Stimulated activated CD4-positive, alpha-beta T cell treated with anti-CD3 and anti-CD28 coated beads, Interleukin-12 subunit alpha, Interleukin-12 subunit beta, amount 100 ng/mL, for 24 hours (primary cell): ENCODE measurements around the gene RRAD.
"Not testable (repeated sequence)": the region's sequence is repeated elsewhere in the genome, so short reads cannot be mapped to it uniquely, and the experiment has no call there.

Experiments
- DNase-seq, 2 experiments: peaks; one replicate each; pipeline ENCODE4 v3.0.0-alpha.2; 2020; ENCODE audit warnings: low read depth in 2 of 2

Gene RRAD, protein sequence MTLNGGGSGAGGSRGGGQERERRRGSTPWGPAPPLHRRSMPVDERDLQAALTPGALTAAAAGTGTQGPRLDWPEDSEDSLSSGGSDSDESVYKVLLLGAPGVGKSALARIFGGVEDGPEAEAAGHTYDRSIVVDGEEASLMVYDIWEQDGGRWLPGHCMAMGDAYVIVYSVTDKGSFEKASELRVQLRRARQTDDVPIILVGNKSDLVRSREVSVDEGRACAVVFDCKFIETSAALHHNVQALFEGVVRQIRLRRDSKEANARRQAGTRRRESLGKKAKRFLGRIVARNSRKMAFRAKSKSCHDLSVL

DNA sequence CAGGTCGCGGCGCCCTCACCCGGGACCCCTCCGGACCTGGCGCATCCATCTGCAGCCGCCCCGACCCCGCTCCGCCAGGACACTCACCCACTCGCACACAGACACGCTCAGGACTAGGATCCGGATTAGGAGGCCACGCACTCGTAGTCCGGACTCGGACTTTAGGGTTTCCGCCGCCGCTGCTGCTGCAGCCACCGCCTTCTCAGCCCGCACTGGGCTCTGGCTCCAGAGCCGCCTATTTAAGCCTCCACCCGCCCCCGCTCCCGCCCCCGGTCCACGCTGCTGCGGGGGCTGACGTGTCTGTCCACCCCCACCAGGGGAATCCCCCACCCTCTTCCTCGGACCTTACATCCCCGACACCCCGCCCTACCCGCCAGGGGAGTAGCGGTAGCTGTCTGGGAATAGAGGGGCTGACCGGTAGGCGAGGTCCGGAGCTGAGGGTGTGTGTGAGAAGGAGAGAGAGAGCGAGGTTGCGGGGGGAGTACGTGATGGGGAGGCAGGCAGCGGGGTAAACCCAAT, at the start of gene RRAD:
TSS of gene RRAD (minus strand) at position 214 of the 519 bp plus-strand sequence. CDS start 356 bp downstream, outside the sequence.
- no peak for DNase-seq

DNA sequence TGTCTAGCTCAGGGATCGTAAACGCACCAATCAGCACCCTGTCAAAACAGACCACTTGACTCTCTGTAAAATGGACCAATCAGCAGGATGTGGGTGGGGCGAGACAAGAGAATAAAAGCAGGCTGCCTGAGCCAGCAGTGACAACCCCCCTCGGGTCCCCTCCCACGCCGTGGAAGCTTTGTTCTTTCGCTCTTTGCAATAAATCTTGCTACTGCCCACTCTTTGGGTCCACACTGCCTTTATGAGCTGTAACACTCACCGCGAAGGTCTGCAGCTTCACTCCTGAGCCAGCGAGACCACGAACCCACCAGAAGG, 49.6 kb upstream of the RRAD start:
- peak; percentile 14 to 33 for DNase-seq

DNA sequence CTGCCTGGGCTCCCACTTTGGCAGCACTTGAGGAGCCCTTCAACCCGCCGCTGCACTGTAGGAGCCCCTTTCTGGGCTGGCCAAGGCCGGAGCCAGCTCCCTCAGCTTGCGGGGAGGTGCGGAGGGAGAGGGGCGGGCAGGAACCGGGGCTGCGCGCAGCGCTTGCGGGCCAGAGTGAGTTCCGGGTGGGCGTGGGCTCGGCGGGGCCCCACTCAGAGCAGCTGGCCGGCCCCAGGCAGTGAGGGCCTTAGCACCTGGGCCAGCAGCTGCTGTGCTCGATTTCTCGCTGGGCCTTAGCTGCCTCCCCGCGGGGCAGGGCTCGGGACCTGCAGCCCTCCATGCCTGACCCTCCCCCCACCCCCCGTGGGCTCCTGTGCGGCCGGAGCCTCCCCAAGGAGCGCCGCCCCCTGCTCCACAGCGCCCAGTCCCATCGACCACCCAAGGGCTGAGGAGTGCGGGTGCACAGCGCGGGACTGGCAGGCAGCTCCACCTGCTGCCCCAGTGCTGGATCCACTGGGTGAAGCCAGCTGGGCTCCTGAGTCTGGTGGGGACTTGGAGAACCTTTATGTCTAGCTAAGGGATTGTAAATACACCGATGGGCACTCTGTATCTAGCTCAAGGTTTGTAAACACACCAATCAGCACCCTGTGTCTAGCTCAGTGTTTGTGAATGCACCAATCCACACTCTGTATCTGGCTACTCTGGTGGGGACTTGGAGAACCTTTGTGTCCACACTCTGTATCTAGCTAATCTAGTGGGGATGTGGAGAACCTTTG, 49.0 kb upstream of the RRAD start:
- DNase-seq, result not testable (repeated sequence)

DNA sequence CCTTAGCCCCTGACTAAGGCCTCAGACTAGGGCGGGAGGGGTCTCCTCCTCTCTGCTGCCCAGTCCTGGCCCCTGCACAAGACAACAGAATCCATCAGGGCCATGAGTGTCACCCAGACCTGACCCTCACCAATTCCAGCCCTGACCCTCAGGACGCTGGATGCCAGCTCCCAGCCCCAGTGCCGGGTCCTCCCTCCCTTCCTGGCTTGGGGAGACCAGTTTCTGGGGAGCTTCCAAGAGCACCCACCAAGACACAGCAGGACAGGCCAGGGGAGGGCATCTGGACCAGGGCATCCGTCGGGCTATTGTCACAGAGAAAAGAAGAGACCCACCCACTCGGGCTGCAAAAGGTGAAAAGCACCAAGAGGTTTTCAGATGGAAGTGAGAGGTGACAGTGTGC, 48.4 kb upstream of the RRAD start:
- DNase-seq, result no peak

DNA sequence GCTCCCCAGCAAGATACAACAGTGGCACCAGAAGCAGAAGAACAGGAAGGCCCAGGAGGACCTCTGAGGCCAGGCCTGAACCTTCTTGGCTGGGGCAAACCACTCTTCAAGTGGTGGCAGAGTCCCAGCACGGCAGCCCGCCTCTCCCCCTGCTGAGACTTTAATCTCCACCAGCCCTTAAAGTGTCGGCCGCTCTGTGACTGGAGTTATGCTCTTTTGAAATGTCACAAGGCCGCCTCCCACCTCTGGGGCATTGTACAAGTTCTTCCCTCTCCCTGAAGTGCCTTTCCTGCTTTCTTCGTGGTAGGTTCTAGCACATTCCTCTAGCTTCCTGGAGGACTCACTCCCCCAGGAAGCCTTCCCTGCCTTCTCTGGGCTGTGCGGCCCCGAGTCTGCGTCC, 47.6 kb upstream of the RRAD start:
- no peak for DNase-seq

DNA sequence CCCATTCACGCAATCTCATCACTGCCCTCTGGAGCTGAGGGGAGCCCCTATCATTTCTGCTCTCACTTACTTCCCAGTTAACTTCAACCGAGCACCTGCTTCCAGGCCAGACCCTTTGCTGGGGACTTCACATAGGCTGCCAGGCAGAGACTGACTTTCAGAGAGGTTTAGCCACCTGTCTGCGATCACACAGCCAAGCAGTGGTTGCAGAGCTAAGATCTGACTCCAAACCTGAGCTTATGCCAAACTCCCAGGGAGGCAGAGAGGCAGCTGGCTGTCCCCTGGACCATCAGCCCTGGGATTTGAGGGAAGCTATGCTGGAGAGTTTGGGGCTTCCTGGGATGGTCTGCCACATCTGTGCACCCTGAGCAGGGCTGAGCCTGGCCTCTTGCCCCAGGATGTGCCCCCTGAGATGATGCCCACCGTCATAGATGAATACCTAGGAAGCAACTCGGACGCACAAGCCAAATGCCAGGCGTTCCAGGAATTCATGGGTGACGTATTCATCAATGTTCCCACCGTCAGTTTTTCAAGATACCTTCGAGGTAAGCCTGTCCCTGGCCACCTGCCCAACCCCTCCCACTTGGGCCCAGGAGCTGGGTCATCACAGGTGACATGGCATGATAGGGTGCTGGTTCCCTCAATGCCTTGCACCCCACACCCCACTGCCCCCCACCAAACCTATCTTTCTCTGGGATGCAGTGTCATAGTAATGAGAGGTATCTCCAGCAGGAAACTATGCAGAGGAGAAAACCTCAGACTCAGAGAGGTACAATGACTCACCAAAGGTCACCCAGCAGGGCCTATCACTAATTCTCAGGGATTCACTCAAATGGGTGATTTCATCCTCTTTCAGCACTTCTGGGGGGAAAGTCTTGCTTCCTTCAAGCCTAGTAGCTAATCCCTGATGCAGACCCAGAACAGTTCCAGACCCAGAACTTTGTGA, 45.7 kb upstream of the RRAD start:
- no peak for DNase-seq

DNA sequence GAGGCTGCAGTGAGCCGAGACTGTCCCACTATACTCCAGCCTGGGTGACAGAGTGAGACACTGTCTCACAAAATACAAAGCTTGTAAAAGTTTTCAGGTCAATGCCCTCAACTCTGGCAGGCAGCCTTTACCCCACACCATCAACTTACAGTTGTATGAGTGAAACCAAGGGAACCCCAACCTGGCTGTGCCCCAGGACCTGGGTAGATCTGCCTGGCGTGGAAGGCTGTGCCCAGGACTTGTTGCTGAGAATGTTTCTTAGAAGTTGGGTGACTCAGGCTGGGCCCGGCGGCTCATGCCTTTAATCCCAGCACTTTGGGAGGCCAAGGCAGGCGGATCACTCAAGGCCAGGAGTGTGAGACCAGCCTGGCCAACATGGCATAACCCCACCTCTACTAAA, 43.5 kb upstream of the RRAD start:
- DNase-seq, result no peak

DNA sequence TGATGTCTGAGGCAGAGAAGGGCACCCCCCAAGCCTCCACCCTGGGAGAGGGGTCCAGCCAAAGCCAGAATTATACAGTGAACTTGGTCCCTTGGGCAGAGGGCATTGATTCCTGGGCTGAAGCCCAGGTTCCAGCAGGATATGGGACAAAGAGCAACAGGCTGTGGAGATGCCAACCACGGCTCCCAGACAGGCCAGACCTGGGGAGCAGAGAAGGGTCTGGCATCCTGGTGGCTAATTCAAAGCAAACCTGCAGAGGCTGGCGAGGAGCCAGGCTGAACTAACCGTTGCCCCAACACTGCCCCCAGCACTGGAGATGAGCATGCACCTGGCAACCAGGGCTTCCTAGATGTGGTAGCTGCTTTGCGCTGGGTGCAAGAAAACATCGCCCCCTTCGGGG, 38.7 kb upstream of the RRAD start:
- DNase-seq, result no peak

DNA sequence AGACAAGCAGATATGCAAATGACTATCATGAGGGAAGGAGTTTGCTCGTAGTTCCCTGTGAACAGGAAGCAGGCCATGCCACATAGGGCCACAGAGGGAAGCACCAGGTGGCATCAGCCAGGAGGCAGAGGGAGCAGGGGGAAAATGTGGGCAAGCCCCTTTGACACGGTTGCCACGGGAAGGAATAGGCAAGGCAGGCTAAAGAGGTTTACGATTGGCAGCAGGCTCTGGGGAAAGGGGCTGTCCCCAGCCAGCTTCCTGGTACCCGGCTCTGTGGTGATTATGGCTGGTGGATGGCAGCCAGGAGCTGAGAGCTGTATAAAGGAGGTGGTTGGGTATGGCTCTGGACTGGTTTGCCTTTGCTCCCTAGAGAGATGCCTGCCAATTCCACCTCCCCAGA, 36.6 kb upstream of the RRAD start:
- no peak for DNase-seq

DNA sequence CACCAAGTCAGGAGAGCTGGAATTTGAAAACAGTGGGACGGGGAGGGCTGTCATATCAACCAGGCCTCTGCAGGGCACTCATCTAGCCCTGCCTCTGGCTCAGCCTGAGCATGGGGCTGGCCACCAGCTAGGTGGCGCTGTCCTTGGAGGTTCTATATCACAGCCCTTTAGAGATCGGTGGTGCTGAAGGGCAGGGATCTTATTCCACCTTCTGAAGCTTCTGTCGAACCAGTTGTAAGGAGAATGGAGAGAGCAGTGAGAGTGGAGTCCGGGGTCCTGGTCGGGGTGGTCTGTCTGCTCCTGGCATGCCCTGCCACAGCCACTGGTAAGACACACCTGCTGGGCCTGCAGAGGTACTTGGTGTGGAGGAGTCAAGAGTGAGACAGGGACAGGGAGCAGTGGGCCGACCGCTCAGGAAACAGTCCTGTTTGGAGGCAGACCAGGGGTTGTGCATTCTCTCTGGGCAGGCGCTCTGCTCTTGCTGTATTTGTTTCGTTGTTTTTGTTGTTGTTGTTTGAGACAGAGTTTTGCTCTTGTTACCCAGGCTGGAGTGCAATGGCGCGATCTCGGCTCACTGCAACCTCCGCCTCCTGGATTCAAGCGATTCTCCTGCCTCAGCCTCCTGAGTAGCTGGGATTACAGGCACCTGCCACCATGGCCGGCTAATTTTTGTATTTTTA, 35.9 kb upstream of the RRAD start, which contains the start of gene CES3:
TSS of gene CES3 (plus strand) at position 202 of the 680 bp plus-strand sequence. CDS start at position 244, 42 bp downstream.
- DNase-seq, result peak; percentile 32 to 63

DNA sequence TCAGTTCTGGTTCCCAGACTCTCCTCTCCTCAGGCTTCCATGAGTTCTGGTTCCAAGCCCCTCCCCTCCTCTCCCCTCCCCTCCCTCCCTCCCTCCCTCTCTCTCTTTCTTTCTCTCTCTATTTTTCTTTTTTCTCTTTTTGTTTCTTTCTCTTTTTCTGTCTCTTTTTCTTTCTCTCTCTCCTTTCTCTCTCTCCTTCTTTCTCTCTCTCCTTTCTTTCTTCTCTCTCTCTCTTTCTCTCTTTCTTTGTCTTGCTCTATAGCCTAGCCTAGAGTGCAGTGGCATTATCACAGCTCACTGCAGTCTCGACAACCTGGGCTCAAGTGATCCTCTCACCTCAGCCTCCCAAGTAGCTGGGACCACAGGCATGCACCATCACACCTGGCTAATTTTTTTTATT, 34.9 kb upstream of the RRAD start:
- no peak for DNase-seq

DNA sequence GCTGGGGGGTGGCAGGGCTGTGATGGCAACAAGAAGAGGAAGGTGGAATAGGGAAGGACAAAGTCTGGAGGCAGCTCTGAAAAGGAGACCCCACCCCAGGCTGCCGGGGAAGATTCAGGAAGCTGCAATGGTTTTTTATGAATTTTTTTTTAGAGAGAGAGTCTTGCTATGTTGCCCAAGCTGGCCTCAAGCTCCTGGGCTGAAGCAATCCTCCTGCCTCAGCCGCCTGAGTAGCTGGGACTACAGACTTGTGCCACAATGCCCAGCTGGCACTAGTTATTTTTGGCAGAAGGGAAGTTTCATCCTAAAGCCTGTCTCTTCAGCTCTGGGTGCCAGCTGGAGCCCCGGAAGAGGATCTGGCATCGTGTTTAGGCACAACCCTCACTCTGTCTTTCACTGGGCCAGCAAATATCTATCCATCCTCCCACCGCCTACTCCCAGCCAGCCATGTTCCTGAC, 34.4 kb upstream of the RRAD start:
- no peak for DNase-seq

DNA sequence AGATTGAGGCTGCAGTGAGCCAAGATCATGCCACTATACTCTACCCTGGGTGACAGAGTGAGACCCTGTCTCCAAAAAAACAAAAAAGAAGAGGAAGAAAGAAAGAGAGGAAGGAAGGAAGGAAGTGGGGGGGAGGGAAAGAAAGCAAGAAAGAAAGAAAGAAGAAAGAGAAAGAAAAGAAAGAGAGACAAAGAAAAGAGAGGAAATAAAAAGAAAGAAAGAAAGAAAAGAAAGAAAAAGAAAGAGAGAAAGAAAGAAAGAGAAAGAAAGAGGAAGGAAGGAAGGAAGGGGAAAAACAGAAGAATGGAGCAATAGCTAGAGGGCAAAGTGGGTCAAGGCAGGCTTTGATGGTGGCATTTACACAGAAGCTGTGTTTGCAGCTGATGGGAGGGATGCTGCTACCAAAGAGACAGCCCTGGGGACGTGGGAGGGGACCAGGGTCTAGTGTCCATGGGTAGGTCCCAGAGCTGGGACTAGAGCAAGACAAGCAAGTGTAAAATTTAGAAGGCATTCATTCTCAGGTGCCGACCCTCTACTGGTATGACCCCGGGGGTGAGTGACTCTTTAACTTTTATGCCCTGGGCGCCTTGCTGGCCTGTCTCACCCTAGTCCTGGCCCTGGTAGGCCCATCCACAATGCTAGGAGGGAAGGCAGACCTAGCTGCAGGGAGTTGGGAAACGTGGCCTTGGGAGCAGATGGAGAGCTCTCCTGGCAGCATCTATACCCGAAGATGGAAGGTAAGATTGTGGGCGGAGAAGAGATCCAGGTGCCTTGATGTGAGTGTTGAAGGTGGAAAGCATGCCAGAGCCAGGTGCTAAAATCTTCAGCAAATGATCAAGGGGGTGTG, 33.7 kb upstream of the RRAD start:
- no peak for DNase-seq

DNA sequence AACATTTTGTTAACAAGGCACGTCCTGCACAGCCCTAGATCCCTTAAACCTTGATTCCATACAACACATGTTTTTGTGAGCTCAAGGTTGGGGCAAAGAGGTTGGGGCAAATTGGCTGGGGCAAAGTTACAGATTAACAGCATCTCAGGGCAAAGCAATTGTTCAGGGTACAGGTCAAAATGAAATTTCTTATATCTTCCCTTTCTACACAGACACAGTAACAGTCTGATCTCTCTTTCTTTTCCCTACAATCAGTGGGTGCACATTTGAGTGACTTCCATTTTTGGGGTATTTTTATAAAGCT, 30.8 kb upstream of the RRAD start:
- DNase-seq, result not testable (repeated sequence)

DNA sequence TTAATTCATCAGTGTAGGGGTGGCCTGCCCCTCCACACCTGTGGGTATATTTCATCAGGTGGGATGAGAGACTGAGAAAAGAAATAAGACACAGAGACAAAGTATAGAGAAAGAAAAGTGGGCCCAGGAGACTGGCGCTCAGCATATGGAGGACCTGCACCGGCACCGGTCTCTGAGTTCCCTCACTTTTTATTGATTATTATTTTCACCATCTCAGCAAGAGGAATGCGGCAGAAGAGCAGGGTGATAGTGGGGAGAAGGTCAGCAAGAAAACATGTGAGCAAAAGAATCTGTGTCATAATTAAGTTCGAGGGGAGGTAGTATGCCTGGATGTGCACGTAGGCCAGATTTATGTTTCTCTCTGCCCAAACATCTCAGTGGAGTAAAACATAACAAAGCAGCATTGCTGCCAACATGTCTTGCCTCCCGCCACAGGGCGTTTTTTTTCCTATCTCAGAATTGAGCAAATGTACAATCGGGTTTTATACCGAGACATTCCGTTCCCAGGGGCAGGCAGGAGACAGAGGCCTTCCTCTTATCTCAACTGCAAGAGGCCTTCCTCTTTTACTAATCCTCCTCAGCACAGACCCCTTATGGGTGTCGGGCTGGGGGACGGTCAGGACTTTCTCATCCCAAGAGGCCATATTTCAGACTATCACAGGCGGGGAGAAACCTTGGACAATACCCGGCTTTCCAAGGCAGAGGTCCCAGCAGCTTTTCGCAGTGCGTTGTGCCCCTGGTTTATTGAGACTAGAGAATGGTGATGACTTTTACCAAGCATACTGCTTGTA, 30.2 kb upstream of the RRAD start:
- DNase-seq, result not testable (repeated sequence)

DNA sequence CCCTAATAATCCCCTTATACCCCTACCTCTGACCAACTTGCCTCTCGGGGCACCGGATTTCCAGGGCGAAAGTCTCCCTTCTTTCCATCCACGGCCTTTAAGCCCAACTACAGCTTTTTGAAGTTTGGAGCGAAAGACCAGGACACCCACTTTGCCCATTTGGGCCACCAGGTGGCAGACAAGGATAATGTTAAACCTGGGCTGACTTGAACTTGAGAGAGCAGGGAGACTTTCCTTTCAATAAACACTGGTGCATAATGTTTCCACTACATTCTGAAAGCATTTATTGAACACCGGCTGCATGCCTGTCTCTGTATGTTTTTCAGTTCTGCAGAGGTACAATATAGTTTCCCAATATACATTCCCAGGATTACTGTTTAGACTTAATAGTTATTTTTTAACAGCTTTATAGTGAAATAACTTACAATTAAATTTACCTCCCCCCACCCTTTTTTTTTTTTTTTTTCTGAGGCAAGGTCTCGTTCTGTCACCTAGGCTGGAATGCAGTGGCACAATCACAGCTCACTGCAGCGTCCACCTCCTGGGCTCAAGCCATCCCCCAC, 28.8 kb upstream of the RRAD start:
- peak; percentile 45 to 74 for DNase-seq

DNA sequence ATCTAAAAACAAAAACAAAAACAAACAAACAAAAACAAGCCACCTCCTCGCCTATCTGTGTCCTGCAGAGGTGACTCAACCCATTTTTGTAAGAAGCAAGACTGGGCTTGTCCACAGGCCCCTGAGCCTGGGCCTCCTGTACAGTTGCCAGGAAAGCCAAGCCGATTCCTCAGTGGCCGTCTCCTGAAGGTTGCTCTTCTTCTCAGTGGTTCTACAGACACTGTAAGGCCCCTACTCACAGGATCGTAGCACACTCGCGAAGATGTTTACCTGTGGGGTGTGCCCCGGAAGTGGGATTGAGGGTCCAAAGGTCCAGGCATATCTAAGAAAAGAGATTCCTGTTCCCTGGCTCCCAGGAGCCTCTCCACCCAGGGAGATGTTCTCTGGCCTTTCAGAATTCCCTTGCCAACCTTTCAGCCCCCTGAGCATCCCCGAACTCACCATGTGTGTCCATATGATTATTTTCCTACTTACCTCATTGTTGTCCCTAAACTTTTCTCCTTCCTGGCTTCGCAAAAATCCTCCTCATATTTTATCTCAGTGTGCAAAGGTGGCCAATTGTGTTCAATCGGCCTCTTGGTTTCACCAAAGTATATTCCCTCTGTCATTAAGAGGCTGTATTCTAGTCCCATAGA, 28.2 kb upstream of the RRAD start:
- DNase-seq, result no peak

DNA sequence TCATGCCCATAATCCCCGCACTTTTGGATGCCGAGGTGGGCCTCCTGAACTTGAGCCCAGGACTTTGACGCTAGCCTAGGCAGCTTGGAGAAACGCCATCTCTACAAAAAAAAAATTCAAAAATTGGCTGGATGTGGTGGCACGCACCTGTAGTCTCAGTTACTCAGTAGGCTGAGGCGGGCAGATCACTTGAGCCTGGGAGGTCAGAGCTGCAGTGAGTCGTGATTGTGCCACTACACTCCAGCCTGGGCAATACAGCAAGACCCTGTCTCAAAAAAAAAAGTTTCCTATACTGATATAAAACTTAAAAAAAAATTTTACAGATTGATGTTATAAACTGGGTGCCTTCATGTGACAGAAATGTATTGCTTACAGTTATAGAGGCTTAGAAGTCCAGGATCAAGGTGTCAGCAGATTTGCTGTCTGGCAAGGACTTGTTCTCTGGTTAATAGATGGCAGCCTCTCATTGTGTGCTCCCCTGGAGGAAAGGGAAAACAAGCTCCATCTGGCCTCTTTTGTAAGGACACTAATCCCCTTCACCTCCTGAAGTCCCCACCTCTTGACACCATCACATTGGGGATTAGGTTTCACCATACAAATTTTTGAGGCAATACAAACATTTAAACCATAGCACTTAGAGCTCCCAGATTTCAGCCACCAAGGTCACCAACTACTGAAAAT, 27.2 kb upstream of the RRAD start:
- no peak for DNase-seq
